Brain microvascular endothelial cell (primary cell): ENCODE measurements around the gene BRDT.
A peak's percentile ranks its signal among the peaks of the same experiment; 100 is the strongest.

ENCODE experiments used
- DNase-seq: peaks from one replicate; pipeline ENCODE4 v3.0.0-alpha.2; 2020
- H3K27ac ChIP-seq: fragments of 250-450 bp; sonication (Bioruptor Pico); 2 replicates; pipeline ENCODE4 v1.5.1; 2020; ENCODE audit warnings: mild to moderate bottlenecking, moderate library complexity
- H3K27me3 ChIP-seq: fragments of 250-450 bp; sonication (Bioruptor Pico); replicated peaks from 2 replicates; pipeline ENCODE4 v1.5.1; 2020; ENCODE audit warnings: mild to moderate bottlenecking
- H3K36me3 ChIP-seq: fragments of 250-450 bp; sonication (Bioruptor Pico); replicated peaks from 2 replicates; pipeline ENCODE4 v1.5.1; 2020; ENCODE audit warnings: mild to moderate bottlenecking
- H3K4me3 ChIP-seq: 2 replicates; pipeline ENCODE4 v1.5.1; 2011; ENCODE audit warnings: low read depth, mild to moderate bottlenecking, control low read depth, low read length, moderate library complexity
- CTCF ChIP-seq: IDR thresholded peaks from 2 replicates; pipeline ENCODE4 v1.5.1; 2011; ENCODE audit warnings: low read depth, mild to moderate bottlenecking, moderate library complexity, low read length, control low read depth, inconsistent platforms; ENCODE audit errors: missing control alignments
- in situ Hi-C: cut with HindIII; loops from 2 replicates; pipeline ENCODE4 v1.10.0; 2017; ENCODE audit warnings: low sequenced_read_pairs, low pct_ligation_motif_present

The BRDT gene

GRCh38 chr1:91993256-91993655 is 44.1 kb downstream of the BRDT start:
- H3K27me3 ChIP-seq = no peaks in the 10 kb centered on the region
- H3K4me3 ChIP-seq = no peak overlapping the region
- H3K27ac ChIP-seq = no peak overlapping the region
- in situ Hi-C loops = loop anchor here (10.0 kb wide), 1 partner anchor 302 kb away; the partner anchor contains the start of genes GLMN and RPAP2
- DNase-seq = no peak
- no peaks in the 10 kb centered on the region for H3K36me3 ChIP-seq
- TF ChIP-seq CTCF = no peak

- no peaks in the 10 kb centered on the region for H3K36me3 ChIP-seq
- H3K27me3 ChIP-seq = no peaks in the 10 kb centered on the region
- no peak overlapping the region for H3K4me3 ChIP-seq
- TF ChIP-seq CTCF = peak; percentile 64
- in situ Hi-C loops = loop anchor here (10.0 kb wide), 1 partner anchor 297 kb away; the partner anchor contains the start of genes GLMN and RPAP2
- peak; percentile 50 for DNase-seq
- no peak overlapping the region for H3K27ac ChIP-seq
Measured at GRCh38 chr1:91997607-91998195, 48.5 kb downstream of the BRDT start.

DNA sequence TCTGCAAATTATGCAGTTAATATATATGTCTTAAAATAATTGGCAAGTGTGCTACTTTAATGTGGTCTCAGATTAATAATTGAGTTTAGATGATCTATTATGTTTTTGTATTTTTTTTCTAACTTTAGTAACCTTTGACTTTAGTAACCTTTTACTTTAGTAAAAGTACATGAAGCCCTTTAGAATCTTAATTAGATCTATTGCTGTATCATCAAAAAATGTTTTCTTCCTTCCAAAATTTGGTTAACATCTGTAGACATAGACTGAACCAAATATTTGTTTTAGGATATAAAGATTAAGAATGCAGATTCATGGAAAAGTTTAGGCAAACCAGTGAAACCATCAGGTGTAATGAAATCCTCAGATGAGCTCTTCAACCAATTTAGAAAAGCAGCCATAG is 54.9 kb downstream of the BRDT start:
- Histone ChIP-seq H3K27ac (no peak overlapping the region), H3K27me3 (no peaks in the 10 kb centered on the region), H3K4me3 (no peak overlapping the region), H3K36me3 (no peaks in the 10 kb centered on the region)
- in situ Hi-C loops = no loop called here
- no peak for TF ChIP-seq CTCF
- DNase-seq = no peak

- in situ Hi-C loops = no loop called here
Measured at GRCh38 chr1:92013923-92014322, 64.7 kb downstream of the BRDT start.

DNA sequence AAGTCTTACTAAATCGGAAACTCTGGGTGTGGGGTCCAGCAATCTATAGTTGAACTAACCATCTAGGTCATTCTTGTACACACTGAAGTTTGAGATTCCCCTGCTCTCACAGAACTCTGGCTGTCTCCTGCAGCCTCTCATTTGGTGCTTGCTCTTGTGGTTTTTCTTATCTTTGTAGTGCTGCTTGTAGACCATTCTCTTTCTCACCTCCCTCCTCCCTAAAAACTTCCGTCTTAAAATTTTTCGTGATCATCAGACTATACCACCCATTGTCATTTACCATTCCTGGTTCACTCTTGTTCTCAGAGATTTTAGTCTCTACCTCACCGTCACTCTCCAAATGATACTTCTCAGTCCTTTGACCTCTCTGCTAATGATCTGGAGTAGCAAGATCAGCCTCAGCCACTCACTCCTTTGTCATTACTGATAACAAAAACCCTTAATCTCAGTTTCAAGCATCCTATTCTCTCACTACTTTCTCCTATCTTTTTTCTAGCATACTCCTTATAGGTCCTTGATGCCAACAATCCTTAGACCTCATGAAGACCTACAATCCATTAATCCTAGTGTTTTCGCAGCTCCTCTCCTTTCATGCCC is 67.6 kb downstream of the BRDT start:
- H3K27ac ChIP-seq = no peak overlapping the region
- no peaks in the 10 kb centered on the region for H3K27me3 ChIP-seq
- DNase-seq = no peak
- no peak for TF ChIP-seq CTCF
- no peaks in the 10 kb centered on the region for H3K36me3 ChIP-seq
- in situ Hi-C loops = no loop called here
- H3K4me3 ChIP-seq = no peak overlapping the region

More at GRCh38 chr1:92013923-92014322, 64.7 kb downstream of the BRDT start:
- Histone ChIP-seq H3K4me3 (no peak overlapping the region), H3K27me3 (no peaks in the 10 kb centered on the region), H3K36me3 (no peaks in the 10 kb centered on the region), H3K27ac (no peak overlapping the region)
- no peak for DNase-seq
- no peak for TF ChIP-seq CTCF
